CD4-positive, CD25-positive, alpha-beta regulatory T cell (primary cell): ENCODE data around the gene RTL10. TPM values are rescaled to one million over a fixed set of nuclear protein-coding genes. Genes with fewer than 3 reads are reported as not detected.
A peak's percentile ranks its signal among the peaks of the same experiment; 100 is the strongest.

ENCODE experiments used
- ATAC-seq, 2 donors: fragments of 150-1000 bp; cut with Tn5 transposase; one replicate each; pipeline ENCODE4 v1.10.0; 2021; ENCODE audit warnings: low read depth in 2 of 2, moderate number of reproducible peaks in 2 of 2, moderate library complexity in 1 of 2
- DNase-seq, 3 donors: peaks; one replicate each; pipeline versions ENCODE4 v3.0.0 to v3.0.0-alpha.2; 2012 to 2022; ENCODE audit warnings: mixed read lengths in 1 of 3
- H3K27ac ChIP-seq: one replicate; pipeline ENCODE4 v1.7.0; 2013; ENCODE audit warnings: mild to moderate bottlenecking, low read length; ENCODE audit not compliant: insufficient read depth, poor library complexity, severe bottlenecking
- H3K27me3 ChIP-seq: one replicate; pipeline ENCODE4 v1.7.0; 2013; ENCODE audit warnings: low read length; ENCODE audit not compliant: control insufficient read depth, insufficient read depth
- H3K36me3 ChIP-seq: one replicate; pipeline ENCODE4 v1.7.0; 2013; ENCODE audit warnings: mild to moderate bottlenecking, low read length, moderate library complexity; ENCODE audit not compliant: control insufficient read depth, insufficient read depth
- H3K4me1 ChIP-seq: 2 replicates; pipeline ENCODE4 v1.7.0; 2013; ENCODE audit warnings: mild to moderate bottlenecking, low read length; ENCODE audit not compliant: insufficient read depth, control insufficient read depth, poor library complexity, severe bottlenecking
- H3K4me3 ChIP-seq: one replicate; pipeline ENCODE4 v1.7.0; 2013; ENCODE audit warnings: low read depth, mild to moderate bottlenecking, low read length, moderate library complexity
- H3K9me3 ChIP-seq, 2 experiments: 1 replicate in 1 of 2; 2 replicates in 1 of 2; pipeline ENCODE4 v1.7.0; 2013; ENCODE audit warnings: low read length in 2 of 2, mild to moderate bottlenecking in 1 of 2, moderate library complexity in 1 of 2; ENCODE audit not compliant: control insufficient read depth in 2 of 2
- H3K27ac Mint-ChIP-seq, 3 donors: one replicate each; pipeline ENCODE4 v1.8.0; 2020 to 2022; ENCODE audit warnings: mild to moderate bottlenecking in 3 of 3, mixed read lengths in 3 of 3, moderate library complexity in 2 of 3
- H3K27me3 Mint-ChIP-seq: one replicate; pipeline ENCODE4 v1.8.0; 2022; ENCODE audit warnings: mild to moderate bottlenecking, mixed read lengths
- H3K36me3 Mint-ChIP-seq: one replicate; pipeline ENCODE4 v1.8.0; 2020; ENCODE audit warnings: mixed read lengths
- H3K4me1 Mint-ChIP-seq, 4 donors: one replicate each; pipeline ENCODE4 v1.8.0; 2020 to 2022; ENCODE audit warnings: mixed read lengths in 4 of 4, mild to moderate bottlenecking in 1 of 4
- H3K4me3 Mint-ChIP-seq, 4 donors: one replicate each; pipeline ENCODE4 v1.8.0; 2020 to 2022; ENCODE audit warnings: mild to moderate bottlenecking in 4 of 4, mixed read lengths in 4 of 4, moderate library complexity in 3 of 4
- H3K9me3 Mint-ChIP-seq, 7 donors: one replicate each; pipeline ENCODE4 v1.8.0; 2020 to 2022; ENCODE audit warnings: mixed read lengths in 7 of 7, mild to moderate bottlenecking in 3 of 7, moderate library complexity in 2 of 7
- polyA plus RNA-seq, 4 donors: library from polyadenylated mRNA; unstranded; fragments of 300-500 nt; fragmentation: Illumina TruSeq; gene quantifications; one replicate each; pipeline ENCODE4 v1.2.3, GENCODE V29; 2021
- total RNA-seq: library from RNA; stranded (reverse); gene quantifications from one replicate; pipeline ENCODE4 v1.2.3, GENCODE V29; 2022

RTL10 gene
- total and polyA plus RNA-seq, 5 donors from 2014 or later, result 7.5 to 18.8 (median 12.2) TPM

GRCh38 chr22:19846620-19847344, 7.9 kb downstream of the RTL10 start:
- no peaks in the 10 kb centered on the region for H3K27me3 Mint-ChIP-seq
- no peak overlapping the region for H3K27ac Mint-ChIP-seq

DNA sequence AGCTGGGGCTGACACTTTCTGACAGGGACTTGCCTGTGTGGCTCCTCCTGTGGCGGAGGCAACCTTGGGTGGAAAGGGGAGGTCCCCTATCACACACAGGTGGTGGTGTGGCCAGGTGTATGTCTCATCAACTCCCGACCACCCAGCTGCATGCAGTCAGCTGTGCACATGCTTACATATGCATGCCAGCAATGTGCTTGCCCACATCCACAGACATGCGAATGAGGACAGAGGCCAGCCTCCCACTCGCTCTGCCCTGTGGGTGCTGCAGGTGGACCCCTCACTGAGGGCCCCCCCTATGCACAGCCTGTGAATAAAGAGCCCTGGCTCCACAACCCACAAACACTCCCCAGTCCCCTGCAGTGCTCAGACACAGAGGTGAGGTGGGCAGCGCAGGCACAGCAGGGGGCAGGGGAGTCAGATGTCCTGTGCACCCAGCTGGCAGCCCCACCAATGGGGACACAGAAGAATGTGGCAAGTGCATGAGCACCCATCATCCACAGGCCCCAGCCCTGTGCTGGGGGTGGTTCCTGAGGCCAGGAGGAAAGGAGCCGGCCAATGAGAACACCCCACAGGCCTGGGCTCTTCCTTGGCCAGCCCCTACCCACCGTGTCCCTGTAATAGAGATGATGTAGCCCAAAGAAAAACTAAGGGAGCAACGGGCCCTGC, 9.5 kb downstream of the RTL10 start:
- DNase-seq, result no peak
- Histone ChIP-seq H3K4me1 (peaks cover 26% of the 10 kb centered on the region), H3K9me3 (no peaks in the 10 kb centered on the region), H3K27me3 (no peaks in the 10 kb centered on the region), H3K4me3 (peak overlapping the region; percentile 18), H3K36me3 (peaks cover 5% of the 10 kb centered on the region), H3K27ac (no peak overlapping the region)
- Mint-ChIP-seq H3K27me3 (no peaks in the 10 kb centered on the region), H3K36me3 (peaks cover 9% of the 10 kb centered on the region), H3K27ac (peak overlapping the region in 2 of 3 donors; percentile 86 to 92), H3K9me3 (peaks cover 0 to 1% (median 0%) of the 10 kb centered on the region in 7 donors), H3K4me1 (peaks cover 5 to 55% (median 23%) of the 10 kb centered on the region in 4 donors), H3K4me3 (peak overlapping the region; percentile 62 to 79 (median 76))
- ATAC-seq, result peak in 1 of 2 donors; percentile 26

More at GRCh38 chr22:19846620-19847344, 7.9 kb downstream of the RTL10 start:
- H3K4me3 ChIP-seq, result no peak overlapping the region
- H3K4me3 Mint-ChIP-seq, result no peak overlapping the region
- DNase-seq, result no peak
- no peak for ATAC-seq
- peaks cover 14% of the 10 kb centered on the region for H3K36me3 ChIP-seq
- no peaks in the 10 kb centered on the region for H3K27me3 ChIP-seq
- peaks cover 13% of the 10 kb centered on the region for H3K36me3 Mint-ChIP-seq
- H3K9me3 ChIP-seq, result no peaks in the 10 kb centered on the region
- peaks cover under 1 to 61% (median 26%) of the 10 kb centered on the region in 4 donors for H3K4me1 Mint-ChIP-seq
- no peak overlapping the region for H3K27ac ChIP-seq
- H3K9me3 Mint-ChIP-seq, result peaks cover 0 to 1% (median 0%) of the 10 kb centered on the region in 7 donors
- peaks cover 33% of the 10 kb centered on the region for H3K4me1 ChIP-seq

DNA sequence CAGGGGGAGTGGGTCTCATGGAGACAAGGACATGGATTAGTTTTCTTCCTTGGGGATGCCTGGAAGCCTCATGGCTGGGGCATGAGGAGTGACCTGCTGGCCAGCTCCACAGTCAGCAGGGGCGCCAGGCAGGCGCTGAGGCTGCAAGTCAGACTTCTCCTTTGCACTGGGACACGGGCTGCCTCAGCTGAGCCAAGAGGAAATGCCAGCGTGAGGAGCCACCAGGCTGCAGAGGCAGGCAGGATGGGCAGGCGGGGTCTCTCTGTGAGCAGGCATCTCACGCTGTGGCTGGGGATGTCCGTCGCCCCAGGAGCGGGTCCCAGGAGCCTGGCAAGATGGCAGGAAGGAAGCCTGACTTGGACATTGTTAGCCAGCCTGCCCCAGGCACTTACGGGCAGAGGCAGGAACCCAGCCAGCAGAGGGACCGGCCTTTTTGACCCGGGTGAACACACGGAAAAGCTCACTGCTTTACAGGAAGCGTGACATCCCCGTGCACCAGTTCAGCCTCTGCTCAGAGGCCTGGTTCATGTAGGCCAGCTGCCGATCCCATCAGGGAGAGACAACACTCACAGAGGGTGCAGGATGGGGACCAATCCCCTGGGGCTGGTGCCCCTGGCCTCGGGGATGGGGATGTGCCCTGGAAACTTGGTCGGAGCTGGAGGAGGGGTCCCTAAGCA, 10.2 kb downstream of the RTL10 start:
- Mint-ChIP-seq H3K4me1 (peaks cover 5 to 52% (median 23%) of the 10 kb centered on the region in 4 donors), H3K36me3 (peaks cover 9% of the 10 kb centered on the region), H3K27me3 (no peaks in the 10 kb centered on the region), H3K4me3 (peak overlapping the region; percentile 62 to 79 (median 76)), H3K27ac (peak overlapping the region; percentile 52 to 92 (median 86)), H3K9me3 (peaks cover 0 to 1% (median 0%) of the 10 kb centered on the region in 7 donors)
- H3K4me3 ChIP-seq, result peak overlapping the region; percentile 18
- no peak overlapping the region for H3K27ac ChIP-seq
- no peaks in the 10 kb centered on the region for H3K27me3 ChIP-seq
- ATAC-seq (peak; percentile 63 to 71), DNase-seq (peak in 2 of 3 donors; percentile 41 to 63)
- H3K9me3 ChIP-seq, result no peaks in the 10 kb centered on the region
- H3K36me3 ChIP-seq, result peaks cover 8% of the 10 kb centered on the region
- H3K4me1 ChIP-seq, result peaks cover 26% of the 10 kb centered on the region

DNA sequence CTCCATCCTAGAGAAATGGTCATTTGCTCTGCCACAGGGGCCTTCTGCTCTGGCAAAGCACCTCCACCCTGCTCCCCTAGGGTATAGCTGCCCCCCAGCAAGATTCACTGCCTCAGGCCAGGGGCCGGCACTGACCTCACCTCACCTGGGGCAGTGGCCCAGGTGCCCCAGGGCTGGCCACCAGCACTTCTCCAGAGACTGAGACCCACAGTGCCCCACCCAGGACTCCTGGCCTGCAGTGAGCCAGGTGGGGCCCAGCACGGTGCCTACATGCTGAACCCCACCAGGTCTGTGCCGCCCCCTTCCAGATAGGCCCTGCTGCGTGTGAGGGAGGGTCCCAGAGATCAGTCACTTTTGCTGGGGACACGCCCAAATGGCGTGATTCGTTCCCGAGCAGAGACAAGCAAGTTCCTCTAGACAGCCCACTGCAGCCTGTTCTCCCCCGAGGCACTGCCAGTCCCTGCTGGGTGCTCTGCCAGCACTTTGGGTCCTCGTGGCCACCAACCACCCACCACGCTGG, 10.8 kb downstream of the RTL10 start:
- ATAC-seq (no peak), DNase-seq (no peak)
- Histone ChIP-seq H3K4me3 (no peak overlapping the region), H3K27me3 (no peaks in the 10 kb centered on the region), H3K4me1 (peaks cover 26% of the 10 kb centered on the region), H3K27ac (no peak overlapping the region), H3K36me3 (peaks cover 8% of the 10 kb centered on the region), H3K9me3 (no peaks in the 10 kb centered on the region)
- Mint-ChIP-seq H3K4me1 (peaks cover 5 to 54% (median 23%) of the 10 kb centered on the region in 4 donors), H3K27me3 (no peaks in the 10 kb centered on the region), H3K4me3 (peak overlapping the region in 2 of 4 donors; percentile 62 to 79), H3K36me3 (peaks cover 9% of the 10 kb centered on the region), H3K27ac (peak overlapping the region in 2 of 3 donors; percentile 86 to 92), H3K9me3 (peaks cover 0 to 1% (median 0%) of the 10 kb centered on the region in 7 donors)

DNA sequence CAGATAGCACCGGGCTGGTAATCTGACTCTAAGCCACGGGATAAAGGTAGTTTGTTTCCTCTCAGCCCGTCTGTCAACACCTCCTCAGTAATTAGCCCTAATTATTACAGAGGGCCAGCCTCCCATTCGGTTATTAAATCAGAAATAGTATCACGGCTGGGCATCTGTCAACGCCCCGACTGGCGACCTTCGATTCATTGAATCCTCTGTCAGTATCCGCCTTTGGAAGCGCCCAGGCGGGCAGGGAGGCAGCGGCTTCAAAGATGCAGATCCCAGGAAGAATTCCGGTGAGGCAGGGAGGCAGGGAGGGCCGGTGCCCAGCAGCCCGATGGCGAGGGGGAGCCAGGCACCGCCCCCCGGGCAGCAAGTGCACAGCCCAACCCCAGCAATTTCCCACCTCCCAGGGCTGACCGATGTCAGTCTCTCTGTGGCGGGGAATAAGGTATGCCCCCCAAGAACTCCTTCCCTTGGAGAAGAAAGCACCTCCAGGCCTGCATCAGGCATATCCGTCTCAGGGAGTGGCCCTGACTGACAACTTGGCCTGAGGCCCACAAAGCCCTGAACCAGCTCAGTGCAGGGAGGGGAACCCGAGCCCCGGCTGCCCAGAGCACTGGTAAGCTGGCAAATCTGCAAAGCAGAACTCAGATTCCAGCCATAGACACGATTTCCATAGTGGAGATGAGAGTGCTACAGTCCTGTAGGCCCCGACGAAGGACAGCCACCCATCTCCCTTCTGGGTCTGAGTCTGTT, 11.4 kb downstream of the RTL10 start:
- Histone ChIP-seq H3K4me1 (peaks cover 20% of the 10 kb centered on the region), H3K27ac (no peak overlapping the region), H3K4me3 (no peak overlapping the region), H3K27me3 (no peaks in the 10 kb centered on the region), H3K9me3 (no peaks in the 10 kb centered on the region), H3K36me3 (peaks cover 8% of the 10 kb centered on the region)
- ATAC-seq, result no peak
- Mint-ChIP-seq H3K4me3 (no peak overlapping the region), H3K27ac (peak overlapping the region in 1 of 3 donors; percentile 36), H3K36me3 (peaks cover 9% of the 10 kb centered on the region), H3K27me3 (no peaks in the 10 kb centered on the region), H3K4me1 (peaks cover 5 to 51% (median 20%) of the 10 kb centered on the region in 4 donors), H3K9me3 (peaks cover 0 to 1% (median 0%) of the 10 kb centered on the region in 7 donors)
- no peak for DNase-seq

GRCh38 chr22:19842393-19843106, 12.1 kb downstream of the RTL10 start:
- ATAC-seq (no peak), DNase-seq (no peak)
- Mint-ChIP-seq H3K27me3 (no peaks in the 10 kb centered on the region), H3K4me1 (peaks cover 5 to 52% (median 18%) of the 10 kb centered on the region in 4 donors), H3K27ac (no peak overlapping the region), H3K9me3 (peaks cover 0 to 1% (median 0%) of the 10 kb centered on the region in 7 donors), H3K4me3 (no peak overlapping the region), H3K36me3 (peaks cover 4% of the 10 kb centered on the region)
- Histone ChIP-seq H3K4me1 (peaks cover 18% of the 10 kb centered on the region), H3K4me3 (no peak overlapping the region), H3K27me3 (no peaks in the 10 kb centered on the region), H3K9me3 (no peaks in the 10 kb centered on the region), H3K36me3 (peaks cover 8% of the 10 kb centered on the region), H3K27ac (no peak overlapping the region)
